Suprapubic skin (tissue), 4 donors: ENCODE data around the gene EGLN2. TPM values are rescaled to one million over a fixed set of nuclear protein-coding genes. Genes with fewer than 3 reads are reported as not detected.

Experiments used
- DNase-seq, 2 donors: peaks; one replicate each; pipeline ENCODE4 v3.0.0-alpha.2; 2019; ENCODE audit warnings: low spot score in 2 of 2
- H3K27ac ChIP-seq: fragments of 200-600 bp; sonication (generic); one replicate; pipeline ENCODE4 v1.5.1; 2019
- H3K27me3 ChIP-seq: fragments of 200-600 bp; sonication (generic); one replicate; pipeline ENCODE4 v1.5.1; 2019
- H3K36me3 ChIP-seq: fragments of 200-600 bp; sonication (generic); one replicate; pipeline ENCODE4 v1.5.1; 2019
- H3K4me1 ChIP-seq: fragments of 200-600 bp; sonication (generic); one replicate; pipeline ENCODE4 v1.5.1; 2019
- H3K4me3 ChIP-seq: fragments of 200-600 bp; sonication (generic); one replicate; pipeline ENCODE4 v1.5.1; 2019; ENCODE audit warnings: mild to moderate bottlenecking
- H3K9me3 ChIP-seq: fragments of 200-600 bp; sonication (generic); one replicate; pipeline ENCODE4 v1.5.1; 2019
- CTCF ChIP-seq, 2 donors: fragments of 200-600 bp in 1 of 2; fragments of 450-650 bp in 1 of 2; sonication (generic) in 1 of 2; IDR thresholded peaks; one replicate each; pipeline ENCODE4 v1.5.1; 2016 to 2019; ENCODE audit warnings: antibody characterized with exemption in 2 of 2, mild to moderate bottlenecking in 1 of 2, moderate library complexity in 1 of 2
- EP300 ChIP-seq: sonication (generic); formaldehyde crosslinking; IDR thresholded peaks from one replicate; pipeline ENCODE4 v1.6.1; 2017; ENCODE audit warnings: antibody characterized with exemption
- POLR2A ChIP-seq, 2 donors: fragments of 450-650 bp; IDR thresholded peaks; one replicate each; pipeline ENCODE4 v1.6.1; 2017; ENCODE audit warnings: antibody characterized with exemption in 2 of 2, mild to moderate bottlenecking in 2 of 2, moderate library complexity in 2 of 2
- POLR2AphosphoS5 ChIP-seq, 3 donors: sonication (generic); formaldehyde crosslinking; IDR thresholded peaks; one replicate each; pipeline ENCODE4 v1.6.1; 2017; ENCODE audit warnings: antibody characterized with exemption in 3 of 3
- WGBS: methylation state at CpG from one replicate; pipeline ENCODE4 v1.1.5; 2018; 5-methylcytosine and 5-hydroxymethylcytosine counted together
- total RNA-seq, 4 donors: library from RNA; depleted of rRNA; stranded (reverse); fragments of >200 nt; gene quantifications; one replicate each; pipeline ENCODE4 v1.1.0, GENCODE V29; 2016

The EGLN2 gene
- total RNA-seq, 4 donors from 2014 or later = 31.5 to 51.2 (median 37.6) TPM

GRCh38 chr19:40797963-40798682, 868 bp upstream of the EGLN2 start:
- peak overlapping the region; percentile 97 for H3K4me3 ChIP-seq
- H3K36me3 ChIP-seq = peaks cover 8% of the 10 kb centered on the region
- TF ChIP-seq EP300 (no peak), POLR2A (IDR thresholded peaks at IDR 0.05) (no peak), POLR2AphosphoS5 (IDR thresholded peaks at IDR 0.05) (no peak), CTCF (IDR thresholded peaks at IDR 0.05) (peak; percentile 23 to 35)
- peaks cover 42% of the 10 kb centered on the region for H3K4me1 ChIP-seq
- H3K9me3 ChIP-seq = no peaks in the 10 kb centered on the region
- 12% methylated on average over 22 of the region's 28 CpGs for WGBS
- H3K27me3 ChIP-seq = no peaks in the 10 kb centered on the region
- DNase-seq = peak; percentile 85 to 87
- peak overlapping the region; percentile 84 for H3K27ac ChIP-seq

GRCh38 chr19:40799558-40800338, 757 bp downstream of the EGLN2 start:
- 3% methylated on average over 39 of the region's 40 CpGs for WGBS
- Histone ChIP-seq H3K4me3 (peak overlapping the region; percentile 97), H3K9me3 (no peaks in the 10 kb centered on the region), H3K4me1 (peaks cover 59% of the 10 kb centered on the region), H3K27me3 (no peaks in the 10 kb centered on the region), H3K27ac (peak overlapping the region; percentile 97), H3K36me3 (peaks cover 8% of the 10 kb centered on the region)
- DNase-seq = peak in 1 of 2 donors; percentile 86
- no peak for TF ChIP-seq CTCF (IDR thresholded peaks at IDR 0.05)
- no peak for TF ChIP-seq EP300
- no peak for TF ChIP-seq POLR2AphosphoS5 (IDR thresholded peaks at IDR 0.05)
- no peak for TF ChIP-seq POLR2A (IDR thresholded peaks at IDR 0.05)

GRCh38 chr19:40800339-40800996, 1.5 kb downstream of the EGLN2 start:
- WGBS = 42% methylated on average over 11 of the region's 27 CpGs
- no peaks in the 10 kb centered on the region for H3K27me3 ChIP-seq
- no peak for DNase-seq
- TF ChIP-seq POLR2A (IDR thresholded peaks at IDR 0.05) (no peak), CTCF (IDR thresholded peaks at IDR 0.05) (no peak), EP300 (no peak)
- peaks cover 66% of the 10 kb centered on the region for H3K4me1 ChIP-seq
- H3K4me3 ChIP-seq = peak overlapping the region; percentile 97
- no peaks in the 10 kb centered on the region for H3K9me3 ChIP-seq
- peak overlapping the region; percentile 97 for H3K27ac ChIP-seq
- H3K36me3 ChIP-seq = peaks cover 8% of the 10 kb centered on the region

GRCh38 chr19:40800997-40801377, 2.0 kb downstream of the EGLN2 start:
- no peak for TF ChIP-seq POLR2AphosphoS5 (IDR thresholded peaks at IDR 0.05)
- Histone ChIP-seq H3K27me3 (no peaks in the 10 kb centered on the region), H3K4me3 (peak overlapping the region; percentile 97), H3K27ac (no peak overlapping the region), H3K36me3 (peaks cover 8% of the 10 kb centered on the region), H3K9me3 (no peaks in the 10 kb centered on the region), H3K4me1 (peaks cover 71% of the 10 kb centered on the region)
- no CpG with 5 or more reads among the region's 27 CpGs for WGBS
- no peak for DNase-seq

- H3K4me1 ChIP-seq = peaks cover 78% of the 10 kb centered on the region
- peak overlapping the region; percentile 79 for H3K27ac ChIP-seq
- no peaks in the 10 kb centered on the region for H3K27me3 ChIP-seq
- WGBS = 50% methylated on average over 13 of the region's 13 CpGs
- H3K4me3 ChIP-seq = peak overlapping the region; percentile 97
- H3K36me3 ChIP-seq = peaks cover 8% of the 10 kb centered on the region
- H3K9me3 ChIP-seq = no peaks in the 10 kb centered on the region
- DNase-seq = no peak
- TF ChIP-seq CTCF (IDR thresholded peaks at IDR 0.05) (no peak), POLR2A (IDR thresholded peaks at IDR 0.05) (no peak), POLR2AphosphoS5 (IDR thresholded peaks at IDR 0.05) (no peak), EP300 (no peak)
Measured at GRCh38 chr19:40801426-40802299, 2.7 kb downstream of the EGLN2 start.
